DOHH2 (cell line): ENCODE data around the gene EXTL2.

ENCODE experiments used
- EZH2phosphoT487 ChIP-seq: fragments of 200-600 bp; sonication (generic); IDR thresholded peaks from 2 replicates; pipeline ENCODE4 v1.6.1; 2017; ENCODE audit warnings: borderline replicate concordance, mild to moderate bottlenecking, antibody characterized with exemption, low read length, moderate library complexity, mixed read lengths
- TF ChIP-seq, protein P1 (sequence below): fragments of 200-600 bp; sonication (generic); IDR thresholded peaks from one replicate; pipeline ENCODE4 v1.5.1; 2014; ENCODE audit warnings: antibody characterized with exemption, mild to moderate bottlenecking, low read depth, low read length; ENCODE audit not compliant: poor library complexity, severe bottlenecking

DNA sequence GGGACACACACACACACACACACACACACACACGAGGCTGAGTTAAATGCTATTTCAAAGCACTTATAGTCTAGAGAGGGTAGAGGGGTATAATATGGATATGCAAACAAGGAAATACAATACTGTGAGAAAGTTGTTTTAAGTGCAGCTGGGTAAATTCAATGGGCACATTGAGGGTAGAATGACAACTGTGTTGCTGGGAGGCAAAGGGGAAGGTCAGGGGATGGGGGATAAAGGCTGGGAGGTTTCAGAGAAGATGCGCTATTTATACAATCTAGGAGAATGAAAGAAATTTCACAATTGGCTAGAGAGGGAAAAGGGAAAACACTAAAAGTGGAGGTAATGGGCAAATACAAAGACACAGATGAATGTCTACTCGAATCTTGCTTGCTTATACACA lies 19.4 kb downstream of the EXTL2 start:
- TF ChIP-seq, protein P1, sequence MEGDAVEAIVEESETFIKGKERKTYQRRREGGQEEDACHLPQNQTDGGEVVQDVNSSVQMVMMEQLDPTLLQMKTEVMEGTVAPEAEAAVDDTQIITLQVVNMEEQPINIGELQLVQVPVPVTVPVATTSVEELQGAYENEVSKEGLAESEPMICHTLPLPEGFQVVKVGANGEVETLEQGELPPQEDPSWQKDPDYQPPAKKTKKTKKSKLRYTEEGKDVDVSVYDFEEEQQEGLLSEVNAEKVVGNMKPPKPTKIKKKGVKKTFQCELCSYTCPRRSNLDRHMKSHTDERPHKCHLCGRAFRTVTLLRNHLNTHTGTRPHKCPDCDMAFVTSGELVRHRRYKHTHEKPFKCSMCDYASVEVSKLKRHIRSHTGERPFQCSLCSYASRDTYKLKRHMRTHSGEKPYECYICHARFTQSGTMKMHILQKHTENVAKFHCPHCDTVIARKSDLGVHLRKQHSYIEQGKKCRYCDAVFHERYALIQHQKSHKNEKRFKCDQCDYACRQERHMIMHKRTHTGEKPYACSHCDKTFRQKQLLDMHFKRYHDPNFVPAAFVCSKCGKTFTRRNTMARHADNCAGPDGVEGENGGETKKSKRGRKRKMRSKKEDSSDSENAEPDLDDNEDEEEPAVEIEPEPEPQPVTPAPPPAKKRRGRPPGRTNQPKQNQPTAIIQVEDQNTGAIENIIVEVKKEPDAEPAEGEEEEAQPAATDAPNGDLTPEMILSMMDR = no peak
- no peak for TF ChIP-seq EZH2phosphoT487
